ENCODE data around the gene MED29. TPM values are rescaled to one million over a fixed set of nuclear protein-coding genes. Genes with fewer than 3 reads are reported as not detected.

The MED29 gene
- total and polyA plus RNA-seq, 10 of the 15 experiments (the other 5 are each of a cell fraction or from before 2014, with no cell fraction given), result 3.2 to 36.6 (median 22.8) TPM

GRCh38 chr19:39342647-39343305 lies 48.4 kb upstream of the MED29 start:
- TF ChIP-seq BACH1 (IDR thresholded peaks at IDR 0.05; ENCODE audit: borderline replicate concordance) (0 out of 2 replicates have a peak, but pooled peaks have one; percentile 1), ZBTB4 (CRISPR knock-in tag; IDR thresholded peaks at IDR 0.05) (no peak)
- FAIRE-seq, result no peak

More at GRCh38 chr19:39342647-39343305, 48.4 kb upstream of the MED29 start:
- H3K27ac ChIP-seq (ENCODE audit: control insufficient read depth, insufficient read depth), result peak overlapping the region; percentile 56
- WGBS (ENCODE audit: insufficient coverage, insufficient replicate concordance, low lambda C conversion rate, missing lambda C conversion rate), result 10% methylated on average over 16 of the region's 51 CpGs
- no peak for ATAC-seq
- peaks cover 0 to 5% of the 10 kb centered on the region in 2 experiments; a peak in 1 of 4 replicates for H3K36me3 ChIP-seq (ENCODE audit: control insufficient read depth in 2 of 2, insufficient read depth in 2 of 2, low read length in 1 of 2)
- SMC1A ChIA-PET (ENCODE audit: uncharacterized antibody, unreplicated experiment), result interaction anchor here (1.0 kb wide), 2 partner anchors 11 to 69 kb away, joined by 3 to 7 read pairs; partner anchors contain the start of gene PLEKHG2
- H3K9ac ChIP-seq (ENCODE audit: control insufficient read depth, insufficient read depth, low read length), result peak overlapping the region; percentile 80
- H3K27me3 ChIP-seq (replicated peaks in 1 of 2; ENCODE audit: control insufficient read depth in 2 of 2, insufficient read depth in 2 of 2, low read length in 1 of 2), result no peaks in the 10 kb centered on the region
- peak overlapping the region; percentile 94 for H3K4me2 ChIP-seq (ENCODE audit: control insufficient read depth, insufficient read depth)
- DNase-seq (ENCODE audit: low read depth, low spot score), result no peak
- no peaks in the 10 kb centered on the region for H3K9me3 ChIP-seq (replicated peaks; ENCODE audit: control insufficient read depth, insufficient read depth, low read length)
- BruUV-seq (replicated peaks), result no TSS peak
- H3K79me2 ChIP-seq (ENCODE audit: control insufficient read depth, insufficient read depth, low read length), result peaks cover 12% of the 10 kb centered on the region
- RAD21 ChIA-PET (ENCODE audit: unreplicated experiment), result interaction anchor here (0.8 to 2.0 kb wide), 3 partner anchors 56 to 93 kb away, joined by 3 to 5 read pairs (median 3); partner anchors contain the start of gene RPS16
- intact Hi-C loops (cut with micrococcal nuclease; ENCODE audit: unreplicated experiment), result loop anchor here (1.0 to 5.0 kb wide), 3 partner anchors 48 to 190 kb away; partner anchors contain the start of genes EID2B, MED29, PAF1 and PLEKHG2
- H3K4me1 ChIP-seq (ENCODE audit: control insufficient read depth, insufficient read depth, low read length), result peaks cover 14% of the 10 kb centered on the region
- POLR2A ChIA-PET, result interaction anchor here (0.6 to 1.4 kb wide), 7 partner anchors 8 to 967 kb away, joined by 3 to 12 read pairs (median 6); partner anchors contain the start of genes ECH1, MED29, PAF1 and RPS16
- no peak overlapping the region for H2AFZ ChIP-seq (ENCODE audit: control insufficient read depth, low read depth, low read length)
- CTCF ChIA-PET, result interaction anchor here (0.7 to 1.4 kb wide), 9 partner anchors 10 to 673 kb away, joined by 3 to 5 read pairs (median 4); partner anchors contain the start of genes MED29 and PAF1
- in situ Hi-C loops (cut with MboI), result no loop called here
- H3K4me3 ChIP-seq, result peak overlapping the region; percentile 92
- H4K20me1 ChIP-seq (ENCODE audit: control insufficient read depth, insufficient read depth), result no peaks in the 10 kb centered on the region; the same call in 1 of the 2 replicates

Data from GM12878 (cell line).